Heart left ventricle (tissue), 13 donors: Measurements from ENCODE around the gene GRK5.

Experiments
- CTCF ChIP-seq, 12 donors: fragments of 200-600 bp; sonication (generic) in 4 of 12; IDR thresholded peaks; one replicate each; pipeline versions ENCODE4 v1.5.0 to v1.8.0; 2018 to 2022; ENCODE audit warnings: antibody characterized with exemption in 12 of 12, mild to moderate bottlenecking in 5 of 12
- POLR2A ChIP-seq, 2 donors: fragments of 450-650 bp; IDR thresholded peaks; one replicate each; pipeline ENCODE4 v1.6.1; 2017; ENCODE audit warnings: antibody characterized with exemption in 2 of 2, mild to moderate bottlenecking in 2 of 2, moderate library complexity in 2 of 2
- donor health status: ischemic (EF 13 %, LVEDD 7.1; RV severe dilation, severe dysfunction).
- donor health status: DM: no; HTN: yes; CAD: no.
- donor health status: DM: no; HTN: no; CAD: no.
- donor health status: ischemic (EF 25% LVEDD 6.9; RV normal size, moderate dysfunction).
- donor health status: ischemic (EF 25% LVEDD 5.7; RV mildly dilated, moderate dysfunction).
- donor health status: ischemic (EF 35%, LVEDD 5.7; RV mildly dilated, moderate dysfunction).
- donor health status: nonischemic (EF 11% LVEDD 7.7; RV severe dilation, severe dysfunction).
- donor health status: DM: yes; HTN: yes; CAD: no.
- donor health status: PGD.
- donor health status: ischemic (EF 29% LVEDD 5.4; RV normal size, mild dysfunction).
- donor health status: nonischemic (EF 23%, LVEDD 6.1; RV moderate dilation, normal function).

- TF ChIP-seq CTCF (IDR thresholded peaks at IDR 0.05), result no peak
- no peak for TF ChIP-seq POLR2A (IDR thresholded peaks at IDR 0.05)
Measured at GRCh38 chr10:119420950-119421875, 213.8 kb downstream of the GRK5 start.
